Mammary epithelial cell (primary cell): ENCODE results near the gene PTPRM.

ENCODE experiments used
- CTCF ChIP-seq, 2 donors: IDR thresholded peaks in 1 of 2; conservative IDR thresholded peaks in 1 of 2; 2 replicates each; pipeline ENCODE4 v1.5.1; 2011 to 2012; ENCODE audit warnings: inconsistent platforms in 2 of 2, low read length in 2 of 2, mild to moderate bottlenecking in 2 of 2, control low read depth in 1 of 2, low read depth in 1 of 2; ENCODE audit not compliant: insufficient read depth in 1 of 2; ENCODE audit errors: extremely low read depth in 1 of 2
- EZH2 ChIP-seq: IDR thresholded peaks from 2 replicates; pipeline ENCODE4 v1.6.1; 2012; ENCODE audit warnings: low read length, inconsistent platforms, borderline replicate concordance

- TF ChIP-seq CTCF (conservative IDR thresholded peaks at IDR 0.05 in 1 of 2, IDR thresholded peaks at IDR 0.05 in 1 of 2; ENCODE audit: extremely low read depth in 1 of 2, insufficient read depth in 1 of 2, low read depth in 1 of 2, low read length in 2 of 2) = no peak
- TF ChIP-seq EZH2 = no peak
Observed at GRCh38 chr18:7678801-7679200, 111.7 kb downstream of the PTPRM start.
